A549 (cell line): Measurements from ENCODE around the gene SLC36A3. TPM values are rescaled to one million over a fixed set of nuclear protein-coding genes. Genes with fewer than 3 reads are reported as not detected.
"Not testable (repeated sequence)": the region's sequence is repeated elsewhere in the genome, so short reads cannot be mapped to it uniquely, and the experiment has no call there.

ENCODE experiments used
- ATAC-seq, 2 experiments: fragments of 200-7000 bp in 1 of 2; fragments of >200 bp in 1 of 2; cut with Nextera tagmentation in 1 of 2; cut with Tn5 transposase in 1 of 2; 3 replicates each; pipeline versions ENCODE4 v1.8.0 to v1.9.1; 2018 to 2020; ENCODE audit warnings: mild to moderate bottlenecking in 1 of 2, moderate library complexity in 1 of 2
- CTCF ChIA-PET: fragments of 300-600 bp; sonication (Branson Sonifier 250); formaldehyde crosslinking; extraction: SDS; loops from one replicate; lab custom pipeline; 2021; ENCODE audit warnings: antibody characterized with exemption, inconsistent platforms; lab: Yijun Ruan, JAX
- POLR2A ChIA-PET: fragments of 350-600 bp; formaldehyde crosslinking; extraction: SDS; loops from one replicate; lab custom pipeline; 2021; ENCODE audit warnings: antibody characterized with exemption, inconsistent platforms; lab: Yijun Ruan, JAX
- DNase-seq, 2 experiments: peaks; one replicate each; pipeline versions ENCODE4 v3.0.0 to v3.0.0-alpha.2; 2011 to 2016; ENCODE audit warnings: low read depth in 1 of 2, low spot score in 1 of 2
- FAIRE-seq: peaks from 2 replicates; lab custom pipeline; 2011; peaks lifted over from hg19 to GRCh38; lab: Jason Lieb, UNC
- H3K27ac ChIP-seq, 2 experiments: fragments of >200 bp; sonication (Bioruptor Twin); formaldehyde crosslinking; 3 replicates each; pipeline ENCODE4 v1.5.1; 2016 to 2017
- H3K4me1 ChIP-seq: fragments of >200 bp; sonication (Bioruptor Twin); formaldehyde crosslinking; 3 replicates; pipeline ENCODE4 v1.6.1; 2016
- H3K4me2 ChIP-seq: fragments of >200 bp; sonication (Bioruptor Twin); formaldehyde crosslinking; 3 replicates; pipeline ENCODE4 v1.6.1; 2016
- H3K4me3 ChIP-seq: fragments of >200 bp; sonication (Bioruptor Twin); formaldehyde crosslinking; 3 replicates; pipeline ENCODE4 v1.5.1; 2016
- H3K9me3 ChIP-seq: fragments of >200 bp; sonication (Bioruptor Twin); formaldehyde crosslinking; 3 replicates; pipeline ENCODE4 v1.6.1; 2016
- EHF ChIP-seq: fragments of 250-450 bp; sonication (Bioruptor Pico); IDR thresholded peaks from 2 replicates; pipeline ENCODE4 v1.5.0; 2020; ENCODE audit warnings: mild to moderate bottlenecking
- EHMT2 ChIP-seq: fragments of 200-600 bp; sonication (generic); IDR thresholded peaks from 2 replicates; pipeline ENCODE4 v1.6.1; 2016; ENCODE audit warnings: antibody characterized with exemption, low read depth, mild to moderate bottlenecking, moderate library complexity
- GATA3 ChIP-seq: IDR thresholded peaks from 2 replicates; pipeline ENCODE4 v1.6.1; 2012; ENCODE audit warnings: borderline replicate concordance
- HOXB13 ChIP-seq: fragments of 250-450 bp; sonication (Bioruptor Pico); IDR thresholded peaks from 2 replicates; pipeline ENCODE4 v1.5.0; 2020; ENCODE audit warnings: low read depth, mild to moderate bottlenecking, moderate library complexity
- NFE2L2 ChIP-seq: fragments of 150-350 bp; conservative IDR thresholded peaks from 2 replicates; pipeline ENCODE4 v1.6.1; 2014; ENCODE audit warnings: low read length
- NPAS2 ChIP-seq: fragments of 250-450 bp; sonication (Bioruptor Pico); IDR thresholded peaks from 2 replicates; pipeline ENCODE4 v1.8.0; 2022; ENCODE audit warnings: mild to moderate bottlenecking, moderate library complexity, borderline replicate concordance
- PHF8 ChIP-seq: fragments of 200-600 bp; sonication (generic); IDR thresholded peaks from 2 replicates; pipeline ENCODE4 v1.6.1; 2016; ENCODE audit warnings: low read depth, mild to moderate bottlenecking, antibody characterized with exemption, moderate library complexity, borderline replicate concordance
- RAD21 ChIP-seq, 2 experiments: fragments of >200 bp in 1 of 2; sonication (Bioruptor Twin) in 1 of 2; formaldehyde crosslinking in 1 of 2; IDR thresholded peaks in 1 of 2; conservative IDR thresholded peaks in 1 of 2; 2 replicates in 1 of 2; 3 replicates in 1 of 2; pipeline ENCODE4 v1.6.1; 2012 to 2018; ENCODE audit warnings: inconsistent platforms in 1 of 2
- RARB ChIP-seq: fragments of 250-450 bp; sonication (Bioruptor Pico); IDR thresholded peaks from 2 replicates; pipeline ENCODE4 v1.8.0; 2021; ENCODE audit warnings: mild to moderate bottlenecking, moderate library complexity
- SMC3 ChIP-seq: fragments of >200 bp; sonication (Bioruptor Twin); formaldehyde crosslinking; IDR thresholded peaks from 3 replicates; pipeline ENCODE4 v1.6.1; 2018; ENCODE audit warnings: inconsistent platforms
- TFCP2L1 ChIP-seq: fragments of 250-450 bp; sonication (Bioruptor Pico); IDR thresholded peaks from 2 replicates; pipeline ENCODE4 v1.5.0; 2021; ENCODE audit warnings: mild to moderate bottlenecking
- ZC3H11A ChIP-seq: fragments of 450-650 bp; IDR thresholded peaks from 2 replicates; pipeline ENCODE4 v1.6.1; 2014; ENCODE audit warnings: antibody characterized with exemption, mild to moderate bottlenecking
- ZFP36 ChIP-seq: fragments of 450-650 bp; IDR thresholded peaks from 2 replicates; pipeline ENCODE4 v1.6.1; 2014; ENCODE audit warnings: borderline replicate concordance; ENCODE audit not compliant: partially characterized antibody
- ZSCAN20 ChIP-seq: fragments of 250-450 bp; sonication (Bioruptor Pico); IDR thresholded peaks from 2 replicates; pipeline ENCODE4 v1.8.0; 2022; ENCODE audit warnings: mild to moderate bottlenecking, moderate library complexity
- WGBS: methylation state at CpG from one replicate; pipeline ENCODE4 v1.1.6; 2017; ENCODE audit errors: missing lambda C conversion rate; 5-methylcytosine and 5-hydroxymethylcytosine counted together
- polyA plus RNA-seq, 4 experiments: library from polyadenylated mRNA; depleted of rRNA in 3 of 4; stranded (reverse); fragments of >200 nt; fragmentation: RNase III in 1 of 4; extraction: RNeasy Plus Mini Kit Qiagen cat#74134 plus additional on column Dnase treatment in 1 of 4; gene quantifications; 2 replicates in 3 of 4; 3 replicates in 1 of 4; pipeline ENCODE4 v1.2.3, GENCODE V29; 2011 to 2017
- TF ChIP-seq, protein P1 (sequence below): fragments of >200 bp; sonication (Bioruptor Twin); formaldehyde crosslinking; IDR thresholded peaks from 3 replicates; pipeline ENCODE4 v1.5.1; 2016
- TF ChIP-seq, protein P2 (sequence below): fragments of 250-450 bp; sonication (Bioruptor Pico); IDR thresholded peaks from 2 replicates; pipeline ENCODE4 v1.5.0; 2020; ENCODE audit warnings: low read depth, mild to moderate bottlenecking, moderate library complexity
- TF ChIP-seq, protein P3 (sequence below): IDR thresholded peaks from 2 replicates; pipeline ENCODE4 v1.6.1; 2012
- TF ChIP-seq, protein P4 (sequence below): fragments of >200 bp; sonication (Bioruptor Twin); formaldehyde crosslinking; IDR thresholded peaks from 2 replicates; pipeline ENCODE4 v1.6.1; 2016

The SLC36A3 gene
- polyA plus RNA-seq, 2 of the 4 experiments (the other 2 are of a cell fraction), result not detected

DNA sequence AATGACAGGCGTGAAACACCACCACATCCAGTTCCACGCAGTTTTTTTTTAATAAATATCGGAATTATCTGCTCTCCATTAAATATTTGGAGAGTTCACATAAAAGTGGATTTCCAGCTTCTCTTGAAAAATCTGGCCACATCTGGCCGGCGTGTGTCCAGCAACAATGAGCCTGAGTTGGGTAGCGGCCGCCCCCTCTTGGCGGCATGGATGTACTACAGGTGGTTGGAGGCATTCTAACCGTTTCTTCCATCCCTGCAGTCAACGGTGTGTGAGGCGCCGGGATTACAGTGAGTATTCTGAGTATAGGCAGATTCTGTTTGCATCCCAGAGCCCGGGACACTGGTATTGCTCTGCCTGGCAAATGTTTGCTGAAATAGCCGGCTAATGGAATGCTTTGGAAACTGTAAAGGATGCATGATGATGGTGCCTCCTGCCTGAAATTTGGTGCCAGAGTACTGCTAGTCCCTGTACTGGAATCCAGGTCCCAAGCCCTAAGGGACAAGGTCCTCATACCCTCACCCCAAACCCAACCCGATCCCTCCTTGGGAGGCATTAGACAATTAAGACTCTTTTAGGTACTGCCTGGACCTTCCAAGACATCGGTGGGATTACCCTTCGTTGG is 64.2 kb downstream of the SLC36A3 start:
- peak; percentile 60 to 67 for DNase-seq
- H3K4me2 ChIP-seq, result peak overlapping the region; percentile 54
- POLR2A ChIA-PET, result no interaction called here
- no peak for FAIRE-seq
- no peak overlapping the region for H3K4me3 ChIP-seq
- ATAC-seq, result peak; percentile 79 to 91
- CTCF ChIA-PET, result interaction anchor here (0.7 to 10.0 kb wide), 23 partner anchors 9 to 413 kb away, joined by 3 to 102 read pairs (median 5); partner anchors contain the start of genes CCDC69 and GM2A
- H3K27ac ChIP-seq, result no peak overlapping the region
- WGBS, result 32% methylated on average over 17 of the region's 17 CpGs
- peak; percentile 50 for TF ChIP-seq SMC3
- TF ChIP-seq, protein P1, sequence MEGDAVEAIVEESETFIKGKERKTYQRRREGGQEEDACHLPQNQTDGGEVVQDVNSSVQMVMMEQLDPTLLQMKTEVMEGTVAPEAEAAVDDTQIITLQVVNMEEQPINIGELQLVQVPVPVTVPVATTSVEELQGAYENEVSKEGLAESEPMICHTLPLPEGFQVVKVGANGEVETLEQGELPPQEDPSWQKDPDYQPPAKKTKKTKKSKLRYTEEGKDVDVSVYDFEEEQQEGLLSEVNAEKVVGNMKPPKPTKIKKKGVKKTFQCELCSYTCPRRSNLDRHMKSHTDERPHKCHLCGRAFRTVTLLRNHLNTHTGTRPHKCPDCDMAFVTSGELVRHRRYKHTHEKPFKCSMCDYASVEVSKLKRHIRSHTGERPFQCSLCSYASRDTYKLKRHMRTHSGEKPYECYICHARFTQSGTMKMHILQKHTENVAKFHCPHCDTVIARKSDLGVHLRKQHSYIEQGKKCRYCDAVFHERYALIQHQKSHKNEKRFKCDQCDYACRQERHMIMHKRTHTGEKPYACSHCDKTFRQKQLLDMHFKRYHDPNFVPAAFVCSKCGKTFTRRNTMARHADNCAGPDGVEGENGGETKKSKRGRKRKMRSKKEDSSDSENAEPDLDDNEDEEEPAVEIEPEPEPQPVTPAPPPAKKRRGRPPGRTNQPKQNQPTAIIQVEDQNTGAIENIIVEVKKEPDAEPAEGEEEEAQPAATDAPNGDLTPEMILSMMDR, result peak; percentile 61
- peak; percentile 74 to 77 for TF ChIP-seq RAD21 (conservative IDR thresholded peaks at IDR 0.05 in 1 of 2, IDR thresholded peaks at IDR 0.05 in 1 of 2)
- TF ChIP-seq EHF (CRISPR knock-in tag), result no peak
- H3K4me1 ChIP-seq, result 0 out of 3 replicates have a peak, but pooled peaks cover 3% of the 10 kb centered on the region
- no peaks in the 10 kb centered on the region for H3K9me3 ChIP-seq

DNA sequence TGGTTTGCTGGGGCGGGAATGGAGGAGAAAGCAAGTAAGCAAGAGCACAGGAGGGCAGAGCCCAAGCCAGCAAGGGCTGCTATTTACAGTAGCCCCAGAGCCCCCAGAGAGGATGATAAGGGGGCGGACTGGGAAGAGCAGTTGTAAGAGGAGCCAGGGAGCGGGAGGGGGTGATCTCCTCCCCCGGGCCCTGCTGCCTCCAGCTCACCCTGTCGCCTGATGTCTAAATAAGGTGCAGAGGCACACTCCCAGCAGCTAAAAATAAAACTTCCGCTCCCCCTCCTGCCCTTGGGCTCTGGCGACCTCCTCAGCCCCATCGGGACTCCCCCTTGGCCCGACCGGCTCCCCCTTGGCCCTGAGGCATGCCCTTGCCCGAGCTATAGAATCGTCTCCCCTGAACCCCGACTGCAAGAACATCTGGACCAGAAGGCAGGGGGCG is 65.2 kb downstream of the SLC36A3 start:
- CTCF ChIA-PET, result interaction anchor here (0.6 to 10.0 kb wide), 25 partner anchors 9 to 1032 kb away, joined by 3 to 102 read pairs (median 4); partner anchors contain the start of gene CCDC69
- Histone ChIP-seq H3K9me3 (no peaks in the 10 kb centered on the region), H3K4me3 (no peak overlapping the region), H3K4me2 (no peak overlapping the region), H3K4me1 (0 out of 3 replicates have a peak, but pooled peaks cover 3% of the 10 kb centered on the region), H3K27ac (no peak overlapping the region)
- no peak for TF ChIP-seq ZC3H11A
- no peak for TF ChIP-seq NPAS2 (CRISPR knock-in tag)
- no peak for TF ChIP-seq EHMT2
- no peak for TF ChIP-seq TFCP2L1 (CRISPR knock-in tag)
- no peak for TF ChIP-seq RARB (CRISPR knock-in tag)
- TF ChIP-seq RAD21 (conservative IDR thresholded peaks at IDR 0.05 in 1 of 2, IDR thresholded peaks at IDR 0.05 in 1 of 2), result no peak
- TF ChIP-seq GATA3, result no peak
- DNase-seq (no peak), FAIRE-seq (no peak), ATAC-seq (no peak)
- POLR2A ChIA-PET, result no interaction called here
- 70% methylated on average over 14 of the region's 14 CpGs for WGBS

DNA sequence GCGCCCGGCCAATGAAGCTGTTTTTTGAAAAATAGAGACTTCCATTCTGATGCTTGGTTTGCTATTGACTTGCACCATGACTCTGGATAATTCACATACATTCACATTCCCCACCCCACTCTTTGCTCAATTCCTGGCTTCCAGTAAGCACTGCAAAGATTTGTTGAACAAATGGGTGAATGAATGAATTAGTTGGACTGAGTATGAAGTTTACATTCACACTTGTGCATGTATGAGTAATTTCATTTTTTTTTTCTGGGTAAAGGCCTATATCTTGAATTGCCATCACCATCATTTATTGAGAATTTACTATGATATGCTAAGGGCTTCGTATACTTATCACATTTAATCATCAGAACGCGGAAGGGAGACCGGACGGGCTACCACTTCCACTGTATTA is 65.9 kb downstream of the SLC36A3 start:
- no peaks in the 10 kb centered on the region for H3K9me3 ChIP-seq
- POLR2A ChIA-PET, result no interaction called here
- H3K27ac ChIP-seq, result no peak overlapping the region
- FAIRE-seq (no peak), DNase-seq (no peak), ATAC-seq (no peak)
- TF ChIP-seq EHMT2 (no peak), ZFP36 (no peak), ZC3H11A (no peak), NFE2L2 (no peak)
- CTCF ChIA-PET, result interaction anchor here (1.0 to 10.0 kb wide), 11 partner anchors 8 to 122 kb away, joined by 3 to 102 read pairs (median 7); no protein-coding TSS in a partner anchor
- WGBS, result 81% methylated on average over 7 of the region's 7 CpGs
- no peak overlapping the region for H3K4me3 ChIP-seq
- 0 out of 3 replicates have a peak, but pooled peaks cover 3% of the 10 kb centered on the region for H3K4me1 ChIP-seq
- H3K4me2 ChIP-seq, result no peak overlapping the region

DNA sequence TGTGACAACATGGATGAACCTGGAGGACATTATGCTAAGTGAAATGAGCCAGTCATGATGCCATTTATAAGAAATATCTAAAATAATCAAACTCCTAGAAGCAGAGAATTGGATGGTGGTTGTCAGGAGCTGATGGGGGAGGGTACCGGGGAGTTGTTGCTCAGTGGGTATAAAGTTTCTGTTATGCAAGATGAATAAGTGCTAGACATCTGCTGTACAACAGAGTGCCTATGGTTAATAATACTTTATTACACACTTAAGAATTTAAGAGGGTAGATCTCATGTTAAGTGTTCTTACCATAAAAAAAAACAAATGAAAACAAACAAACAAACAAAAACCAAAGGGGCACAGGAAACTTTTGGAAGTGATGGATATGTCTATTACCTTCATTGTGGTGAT is 66.7 kb downstream of the SLC36A3 start:
- WGBS, result 82% methylated on average over 1 of the region's 1 CpG
- ChIA-PET POLR2A (no interaction called here), CTCF (interaction anchor here (1.0 to 10.0 kb wide), 4 partner anchors 14 to 109 kb away, joined by 3 to 102 read pairs (median 3); no protein-coding TSS in a partner anchor)
- H3K4me2 ChIP-seq, result no peak overlapping the region
- ATAC-seq, result no peak
- 0 out of 3 replicates have a peak, but pooled peaks cover 3% of the 10 kb centered on the region for H3K4me1 ChIP-seq
- H3K4me3 ChIP-seq, result no peak overlapping the region
- TF ChIP-seq HOXB13 (CRISPR knock-in tag) (no peak), RARB (CRISPR knock-in tag) (no peak), TFCP2L1 (CRISPR knock-in tag) (no peak), GATA3 (no peak), PHF8 (no peak), ZSCAN20 (CRISPR knock-in tag) (no peak)
- TF ChIP-seq, protein P2, sequence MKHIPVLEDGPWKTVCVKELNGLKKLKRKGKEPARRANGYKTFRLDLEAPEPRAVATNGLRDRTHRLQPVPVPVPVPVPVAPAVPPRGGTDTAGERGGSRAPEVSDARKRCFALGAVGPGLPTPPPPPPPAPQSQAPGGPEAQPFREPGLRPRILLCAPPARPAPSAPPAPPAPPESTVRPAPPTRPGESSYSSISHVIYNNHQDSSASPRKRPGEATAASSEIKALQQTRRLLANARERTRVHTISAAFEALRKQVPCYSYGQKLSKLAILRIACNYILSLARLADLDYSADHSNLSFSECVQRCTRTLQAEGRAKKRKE (CRISPR knock-in tag), result no peak
- TF ChIP-seq, protein P3, sequence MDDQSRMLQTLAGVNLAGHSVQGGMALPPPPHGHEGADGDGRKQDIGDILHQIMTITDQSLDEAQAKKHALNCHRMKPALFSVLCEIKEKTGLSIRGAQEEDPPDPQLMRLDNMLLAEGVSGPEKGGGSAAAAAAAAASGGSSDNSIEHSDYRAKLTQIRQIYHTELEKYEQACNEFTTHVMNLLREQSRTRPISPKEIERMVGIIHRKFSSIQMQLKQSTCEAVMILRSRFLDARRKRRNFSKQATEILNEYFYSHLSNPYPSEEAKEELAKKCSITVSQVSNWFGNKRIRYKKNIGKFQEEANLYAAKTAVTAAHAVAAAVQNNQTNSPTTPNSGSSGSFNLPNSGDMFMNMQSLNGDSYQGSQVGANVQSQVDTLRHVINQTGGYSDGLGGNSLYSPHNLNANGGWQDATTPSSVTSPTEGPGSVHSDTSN, result no peak
- TF ChIP-seq, protein P4, sequence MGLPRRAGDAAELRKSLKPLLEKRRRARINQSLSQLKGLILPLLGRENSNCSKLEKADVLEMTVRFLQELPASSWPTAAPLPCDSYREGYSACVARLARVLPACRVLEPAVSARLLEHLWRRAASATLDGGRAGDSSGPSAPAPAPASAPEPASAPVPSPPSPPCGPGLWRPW, result no peak
- H3K27ac ChIP-seq, result no peak overlapping the region
- H3K9me3 ChIP-seq, result no peaks in the 10 kb centered on the region
- no peak for DNase-seq
- no peak for FAIRE-seq

DNA sequence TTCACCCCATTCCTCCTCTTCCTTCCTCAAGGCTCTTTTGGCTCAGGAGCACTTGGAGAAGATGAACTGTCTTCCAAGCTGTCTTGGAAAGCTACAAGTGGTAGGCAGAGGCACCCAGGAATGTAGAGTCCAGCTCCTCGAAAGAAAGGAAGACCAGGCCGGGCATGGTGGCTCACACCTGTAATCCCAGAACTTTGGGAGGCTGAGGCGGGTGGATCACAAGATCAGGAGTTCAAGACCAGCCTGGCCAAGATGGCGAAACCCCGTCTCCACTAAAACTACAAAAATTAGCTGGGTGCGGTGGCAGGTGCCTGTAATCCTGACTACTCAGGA is 68.4 kb downstream of the SLC36A3 start:
- CTCF ChIA-PET, result interaction anchor here (1.2 to 10.0 kb wide), 3 partner anchors 107 to 435 kb away, joined by 3 to 102 read pairs (median 6); no protein-coding TSS in a partner anchor

More for the DNA sequence above, 68.4 kb downstream of the SLC36A3 start:
- 79% methylated on average over 6 of the region's 6 CpGs for WGBS
- not testable (repeated sequence) for H3K4me1 ChIP-seq, ATAC-seq, FAIRE-seq, H3K4me3 ChIP-seq, DNase-seq, H3K27ac ChIP-seq, H3K4me2 ChIP-seq, H3K9me3 ChIP-seq
- POLR2A ChIA-PET, result interaction anchor here (1.2 kb wide), 1 partner anchor 11 kb away, joined by 8 read pairs; the partner anchor contains the start of gene CCDC69
